Esophagus muscularis mucosa (tissue), 4 donors: ENCODE measurements around the gene CD164. TPM values are rescaled to one million over a fixed set of nuclear protein-coding genes. Genes with fewer than 3 reads are reported as not detected.

Experiments used
- DNase-seq: peaks from one replicate; pipeline ENCODE4 v3.0.0-alpha.2; 2017; ENCODE audit errors: extremely low spot score
- H3K27ac ChIP-seq, 4 donors: fragments of 200-600 bp; sonication (generic); replicated peaks in 1 of 4; 1 replicate in 3 of 4; 2 replicates in 1 of 4; pipeline ENCODE4 v1.5.1; 2016 to 2019; ENCODE audit warnings: mild to moderate bottlenecking in 1 of 4
- H3K27me3 ChIP-seq, 4 donors: fragments of 200-600 bp; sonication (generic); one replicate each; pipeline versions ENCODE4 v1.5.1 to v1.6.0; 2016 to 2019
- H3K36me3 ChIP-seq, 4 donors: fragments of 200-600 bp; sonication (generic); one replicate each; pipeline ENCODE4 v1.5.1; 2016 to 2019
- H3K4me1 ChIP-seq, 4 donors: fragments of 200-600 bp; sonication (generic); one replicate each; pipeline ENCODE4 v1.5.1; 2016 to 2019
- H3K4me3 ChIP-seq, 4 donors: fragments of 200-600 bp; sonication (generic); 1 replicate in 2 of 4; 2 replicates in 2 of 4; pipeline ENCODE4 v1.5.1; 2016 to 2019; ENCODE audit warnings: mild to moderate bottlenecking in 4 of 4, moderate library complexity in 1 of 4
- H3K9me3 ChIP-seq, 4 donors: fragments of 200-600 bp; sonication (generic); 1 replicate in 3 of 4; 2 replicates in 1 of 4; pipeline ENCODE4 v1.5.1; 2016 to 2019
- EP300 ChIP-seq: sonication (generic); formaldehyde crosslinking; IDR thresholded peaks from one replicate; pipeline ENCODE4 v1.6.1; 2017; ENCODE audit warnings: antibody characterized with exemption
- POLR2A ChIP-seq: fragments of 450-650 bp; IDR thresholded peaks from one replicate; pipeline ENCODE4 v1.6.1; 2017; ENCODE audit warnings: antibody characterized with exemption, moderate library complexity, mild to moderate bottlenecking, low read depth
- POLR2AphosphoS5 ChIP-seq, 2 donors: sonication (generic); formaldehyde crosslinking; IDR thresholded peaks; one replicate each; pipeline ENCODE4 v1.6.1; 2017; ENCODE audit warnings: antibody characterized with exemption in 2 of 2
- WGBS: methylation state at CpG from one replicate; pipeline ENCODE4 v1.1.5; 2018; 5-methylcytosine and 5-hydroxymethylcytosine counted together
- intact Hi-C: fragments of 100-400 bp; cut with DNase I; formaldehyde crosslinking; loops from one replicate; pipeline ENCODE4 v1.15.1; 2023
- total RNA-seq, 4 donors: library from RNA; depleted of rRNA; stranded (reverse); fragments of >200 nt; gene quantifications; one replicate each; pipeline versions ENCODE4 v1.1.0 to v1.2.1, GENCODE V29; 2016
- TF ChIP-seq, protein P1 (sequence below), 3 experiments: fragments of 200-600 bp in 2 of 3; fragments of 450-650 bp in 1 of 3; sonication (generic) in 2 of 3; IDR thresholded peaks; one replicate each; pipeline ENCODE4 v1.5.1; 2017 to 2019; ENCODE audit warnings: antibody characterized with exemption in 3 of 3, mild to moderate bottlenecking in 2 of 3, moderate library complexity in 1 of 3

The CD164 gene
- total RNA-seq, 4 donors from 2014 or later, result 94.4 to 139 (median 120) TPM

GRCh38 chr6:109349419-109349987, 32.8 kb downstream of the CD164 start:
- peak; percentile 83 for DNase-seq
- intact Hi-C loops, result no loop called here
- Histone ChIP-seq H3K4me3 (no peak overlapping the region), H3K4me1 (peaks cover 14 to 25% (median 22%) of the 10 kb centered on the region in 4 donors), H3K27me3 (no peaks in the 10 kb centered on the region), H3K36me3 (peaks cover 0 to 13% (median 0%) of the 10 kb centered on the region in 4 donors), H3K27ac (no peak overlapping the region), H3K9me3 (no peaks in the 10 kb centered on the region)
- 49% methylated on average over 3 of the region's 3 CpGs for WGBS
- no peak for TF ChIP-seq EP300
- TF ChIP-seq, protein P1, sequence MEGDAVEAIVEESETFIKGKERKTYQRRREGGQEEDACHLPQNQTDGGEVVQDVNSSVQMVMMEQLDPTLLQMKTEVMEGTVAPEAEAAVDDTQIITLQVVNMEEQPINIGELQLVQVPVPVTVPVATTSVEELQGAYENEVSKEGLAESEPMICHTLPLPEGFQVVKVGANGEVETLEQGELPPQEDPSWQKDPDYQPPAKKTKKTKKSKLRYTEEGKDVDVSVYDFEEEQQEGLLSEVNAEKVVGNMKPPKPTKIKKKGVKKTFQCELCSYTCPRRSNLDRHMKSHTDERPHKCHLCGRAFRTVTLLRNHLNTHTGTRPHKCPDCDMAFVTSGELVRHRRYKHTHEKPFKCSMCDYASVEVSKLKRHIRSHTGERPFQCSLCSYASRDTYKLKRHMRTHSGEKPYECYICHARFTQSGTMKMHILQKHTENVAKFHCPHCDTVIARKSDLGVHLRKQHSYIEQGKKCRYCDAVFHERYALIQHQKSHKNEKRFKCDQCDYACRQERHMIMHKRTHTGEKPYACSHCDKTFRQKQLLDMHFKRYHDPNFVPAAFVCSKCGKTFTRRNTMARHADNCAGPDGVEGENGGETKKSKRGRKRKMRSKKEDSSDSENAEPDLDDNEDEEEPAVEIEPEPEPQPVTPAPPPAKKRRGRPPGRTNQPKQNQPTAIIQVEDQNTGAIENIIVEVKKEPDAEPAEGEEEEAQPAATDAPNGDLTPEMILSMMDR (IDR thresholded peaks at IDR 0.05), result no peak
- TF ChIP-seq POLR2A, result no peak
- TF ChIP-seq POLR2AphosphoS5 (IDR thresholded peaks at IDR 0.05), result peak in 1 of 2 donors; percentile 10

DNA sequence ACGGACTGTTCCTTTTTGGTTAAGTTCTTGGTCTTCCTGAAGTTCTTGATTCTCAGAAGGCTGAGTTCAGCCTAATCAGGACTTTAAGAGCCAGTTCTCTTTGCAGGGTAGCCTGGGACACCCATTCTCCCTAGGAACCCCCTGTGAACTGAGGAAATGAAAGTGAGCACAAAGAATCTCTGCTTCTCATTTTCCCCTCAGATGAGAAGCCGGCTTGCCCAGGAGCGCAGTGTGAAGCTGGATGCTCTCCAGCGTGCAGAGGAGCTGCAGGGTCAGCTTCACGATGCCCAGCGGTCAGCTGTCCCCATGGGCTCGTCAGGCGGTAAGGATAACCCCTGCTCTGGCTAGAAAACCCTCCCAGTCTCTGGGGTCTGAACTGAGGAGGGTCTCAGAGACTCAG, 34.0 kb downstream of the CD164 start:
- Histone ChIP-seq H3K36me3 (no peaks in the 10 kb centered on the region), H3K4me3 (no peak overlapping the region), H3K27me3 (no peaks in the 10 kb centered on the region), H3K9me3 (no peaks in the 10 kb centered on the region), H3K27ac (no peak overlapping the region), H3K4me1 (peaks cover 14 to 25% (median 22%) of the 10 kb centered on the region in 4 donors)
- WGBS, result 79% methylated on average over 3 of the region's 8 CpGs
- DNase-seq, result peak; percentile 81
- TF ChIP-seq, protein P1 (IDR thresholded peaks at IDR 0.05), result no peak
- TF ChIP-seq POLR2A, result no peak
- intact Hi-C loops, result no loop called here

DNA sequence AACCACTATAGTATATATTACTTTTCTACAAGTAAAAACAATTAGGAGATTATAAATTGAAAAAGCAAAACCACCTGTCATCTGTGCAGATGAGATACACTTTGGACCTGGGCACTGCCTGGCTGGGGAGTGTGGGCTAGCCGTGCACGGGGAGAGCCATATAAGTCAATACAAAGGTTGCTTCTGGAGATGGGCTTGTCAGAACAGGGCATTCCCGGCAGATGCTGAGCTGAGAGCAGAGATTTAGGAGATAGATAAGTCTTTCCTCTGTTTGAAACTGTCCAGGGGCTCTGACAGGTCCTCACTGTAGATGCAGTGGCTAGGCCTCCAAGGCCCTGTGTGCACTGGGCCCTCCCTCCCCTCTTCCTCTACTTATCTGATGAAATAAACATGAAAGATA, 34.5 kb downstream of the CD164 start:
- 74% methylated on average over 3 of the region's 3 CpGs for WGBS
- intact Hi-C loops, result no loop called here
- no peak for TF ChIP-seq POLR2A
- no peaks in the 10 kb centered on the region for H3K36me3 ChIP-seq
- no peak overlapping the region for H3K27ac ChIP-seq
- no peak overlapping the region for H3K4me3 ChIP-seq
- H3K9me3 ChIP-seq, result no peaks in the 10 kb centered on the region
- H3K27me3 ChIP-seq, result no peaks in the 10 kb centered on the region
- peak; percentile 62 for DNase-seq
- H3K4me1 ChIP-seq, result peaks cover 14 to 25% (median 22%) of the 10 kb centered on the region in 4 donors

DNA sequence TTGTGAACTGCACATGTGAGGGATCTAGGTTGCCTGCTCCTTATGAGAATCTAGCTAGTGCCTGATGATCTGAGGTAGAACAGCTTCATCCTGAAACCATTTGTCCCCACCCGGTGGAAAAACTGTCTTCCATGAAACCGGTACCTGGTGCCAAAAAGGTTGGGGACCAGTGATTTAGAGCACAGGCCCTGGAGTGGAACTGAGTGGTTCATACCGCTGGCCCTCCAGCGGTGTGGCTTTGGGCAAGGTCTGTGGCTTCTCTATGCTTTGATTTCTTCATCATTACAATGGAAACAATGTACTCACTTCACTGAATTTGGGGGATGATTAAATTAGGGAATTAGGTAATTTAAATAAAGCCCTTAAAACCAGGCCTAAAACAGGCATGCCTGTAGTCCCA, 36.3 kb downstream of the CD164 start:
- DNase-seq, result no peak
- intact Hi-C loops, result no loop called here
- H3K9me3 ChIP-seq, result no peaks in the 10 kb centered on the region
- 94% methylated on average over 4 of the region's 4 CpGs for WGBS
- no peak overlapping the region for H3K4me3 ChIP-seq
- TF ChIP-seq, protein P1 (IDR thresholded peaks at IDR 0.05), result no peak
- TF ChIP-seq POLR2AphosphoS5 (IDR thresholded peaks at IDR 0.05), result no peak
- no peak for TF ChIP-seq EP300
- TF ChIP-seq POLR2A, result no peak
- no peaks in the 10 kb centered on the region for H3K27me3 ChIP-seq
- no peak overlapping the region for H3K27ac ChIP-seq
- peaks cover 11 to 14% (median 13%) of the 10 kb centered on the region in 4 donors for H3K4me1 ChIP-seq
- no peaks in the 10 kb centered on the region for H3K36me3 ChIP-seq

GRCh38 chr6:109344226-109344625, 38.0 kb downstream of the CD164 start:
- Histone ChIP-seq H3K36me3 (no peaks in the 10 kb centered on the region), H3K27me3 (no peaks in the 10 kb centered on the region), H3K9me3 (no peaks in the 10 kb centered on the region), H3K4me1 (peaks cover under 1 to 1% (median under 1%) of the 10 kb centered on the region in 4 donors), H3K27ac (no peak overlapping the region), H3K4me3 (no peak overlapping the region)
- DNase-seq, result no peak
- 88% methylated on average over 2 of the region's 2 CpGs for WGBS
- TF ChIP-seq POLR2A (no peak), POLR2AphosphoS5 (IDR thresholded peaks at IDR 0.05) (no peak), EP300 (no peak)
- TF ChIP-seq, protein P1 (IDR thresholded peaks at IDR 0.05), result no peak
- intact Hi-C loops, result no loop called here
